Posterior cingulate gyrus (tissue), 11 donors: ENCODE data around the gene KRTAP4-12.
"Not testable (repeated sequence)": the region's sequence is repeated elsewhere in the genome, so short reads cannot be mapped to it uniquely, and the experiment has no call there.

ENCODE experiments used
- DNase-seq, 10 donors: peaks; one replicate each; pipeline versions ENCODE4 v3.0.0 to v3.0.0-alpha.2; 2020 to 2021; ENCODE audit warnings: mixed read lengths in 3 of 10
- intact Hi-C: fragments of 100-400 bp; cut with DNase I; formaldehyde crosslinking; loops from one replicate; pipeline ENCODE4 v1.15.1; 2023

Gene KRTAP4-12

GRCh38 chr17:41098481-41098880 lies 25.5 kb downstream of the KRTAP4-12 start:
- intact Hi-C loops: no loop called here

GRCh38 chr17:41098042-41098441 lies 25.9 kb downstream of the KRTAP4-12 start, which contains the start of gene KRTAP4-8:
KRTAP4-8 (minus strand) TSS chr17:41098142; CDS start chr17:41098084, 58 bp downstream.
- DNase-seq: no peak

More at GRCh38 chr17:41098481-41098880, 25.5 kb downstream of the KRTAP4-12 start:
- DNase-seq: no peak

GRCh38 chr17:41096055-41096454 lies 27.9 kb downstream of the KRTAP4-12 start:
- no peak for DNase-seq
- intact Hi-C loops: no loop called here

More at GRCh38 chr17:41098042-41098441, 25.9 kb downstream of the KRTAP4-12 start, which contains the start of gene KRTAP4-8:
- intact Hi-C loops: no loop called here

GRCh38 chr17:41088760-41089352 lies 35.1 kb downstream of the KRTAP4-12 start:
- DNase-seq, intact Hi-C loops: not testable (repeated sequence)

- DNase-seq: peak in 1 of 10 donors; percentile 56
- intact Hi-C loops: not testable (repeated sequence)
These were observed 39.7 kb downstream of the KRTAP4-12 start, which contains the start of gene KRTAP4-7 for GRCh38 chr17:41084100-41084856. KRTAP4-7 (plus strand) TSS chr17:41084150; CDS start chr17:41084207, 57 bp downstream.

- DNase-seq, intact Hi-C loops: not testable (repeated sequence)
These were observed 40.6 kb downstream of the KRTAP4-12 start for GRCh38 chr17:41083427-41083826.

GRCh38 chr17:41082626-41083025 lies 41.4 kb downstream of the KRTAP4-12 start:
- DNase-seq: no peak
- intact Hi-C loops: no loop called here

GRCh38 chr17:41076788-41077187 lies 47.2 kb downstream of the KRTAP4-12 start:
- DNase-seq: no peak
- intact Hi-C loops: no loop called here

- DNase-seq: no peak
- intact Hi-C loops: no loop called here
These were observed 50.3 kb downstream of the KRTAP4-12 start for GRCh38 chr17:41073676-41074075.
